ENCODE data around the gene TSPAN5.

The TSPAN5 gene

DNA sequence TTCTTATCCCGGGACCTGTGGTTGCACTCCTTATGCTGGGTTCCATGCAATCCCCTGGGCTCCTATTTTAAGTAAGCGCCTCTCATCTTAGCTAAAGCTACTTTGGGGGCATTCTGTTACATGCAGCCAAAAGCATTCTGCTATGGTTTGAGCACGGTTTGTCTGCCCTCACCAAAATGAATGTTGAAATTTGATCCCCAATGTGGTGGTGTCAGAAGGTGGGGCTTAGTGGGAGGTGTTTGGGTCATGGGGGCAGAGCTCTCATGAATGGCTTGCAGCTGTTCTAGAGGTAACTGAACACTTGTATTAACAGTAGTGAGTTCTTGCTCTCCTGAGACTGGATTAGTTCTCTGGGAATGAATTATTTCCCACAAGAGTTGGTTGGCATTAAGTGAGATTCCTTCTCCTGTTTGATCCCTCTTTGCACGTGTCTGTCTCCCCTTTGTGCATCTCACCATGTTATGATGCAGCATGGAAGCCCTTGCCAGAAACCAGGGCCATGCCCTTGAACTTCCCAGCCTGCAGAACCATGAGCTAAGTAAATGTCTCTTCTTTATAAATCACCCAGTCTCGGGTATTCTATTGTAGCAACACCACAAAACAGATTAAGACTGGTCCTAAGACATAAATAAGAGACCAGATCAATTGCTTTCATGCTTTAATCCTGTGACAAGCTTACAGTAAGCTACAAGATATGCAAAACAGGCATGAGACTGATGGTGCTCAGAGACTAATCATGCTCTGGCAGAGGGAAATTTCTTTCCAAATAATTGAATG is 141.8 kb downstream of the TSPAN5 start:
- H3K9ac ChIP-seq (ENCODE audit: low read length in 5 of 5), result no peak overlapping the region
- H3K9me3 ChIP-seq (ENCODE audit: control insufficient read depth in 5 of 5, low read length in 5 of 5), result peaks cover 0 to 7% (median 0%) of the 10 kb centered on the region in 5 donors
- H3K27me3 ChIP-seq (ENCODE audit: control insufficient read depth in 5 of 5, insufficient read depth in 4 of 5, low read length in 5 of 5), result no peaks in the 10 kb centered on the region
- H3K36me3 ChIP-seq (ENCODE audit: control insufficient read depth in 5 of 5, insufficient read depth in 5 of 5, low read length in 5 of 5), result no peaks in the 10 kb centered on the region
- no peak overlapping the region for H3K4me3 ChIP-seq (ENCODE audit: low read depth in 1 of 5, low read length in 5 of 5)
- H3K4me1 ChIP-seq (ENCODE audit: control insufficient read depth in 5 of 5, insufficient read depth in 5 of 5, low read length in 5 of 5), result no peaks in the 10 kb centered on the region
- no peak overlapping the region for H3K27ac ChIP-seq (ENCODE audit: low read depth, low read length)

- no peak overlapping the region for H3K4me3 ChIP-seq (ENCODE audit: low read depth in 1 of 5, low read length in 5 of 5)
- H3K9me3 ChIP-seq (ENCODE audit: control insufficient read depth in 5 of 5, low read length in 5 of 5), result peaks cover 0 to 7% (median 0%) of the 10 kb centered on the region in 5 donors
- no peaks in the 10 kb centered on the region for H3K27me3 ChIP-seq (ENCODE audit: control insufficient read depth in 5 of 5, insufficient read depth in 4 of 5, low read length in 5 of 5)
- H3K27ac ChIP-seq (ENCODE audit: low read depth, low read length), result no peak overlapping the region
- H3K4me1 ChIP-seq (ENCODE audit: control insufficient read depth in 5 of 5, insufficient read depth in 5 of 5, low read length in 5 of 5), result no peaks in the 10 kb centered on the region
- no peak overlapping the region for H3K9ac ChIP-seq (ENCODE audit: low read length in 5 of 5)
- H3K36me3 ChIP-seq (ENCODE audit: control insufficient read depth in 5 of 5, insufficient read depth in 5 of 5, low read length in 5 of 5), result no peaks in the 10 kb centered on the region
Observed at GRCh38 chr4:98516042-98516440, 142.4 kb downstream of the TSPAN5 start.

- H3K4me3 ChIP-seq (ENCODE audit: low read depth in 1 of 5, low read length in 5 of 5), result no peak overlapping the region
- no peaks in the 10 kb centered on the region for H3K27me3 ChIP-seq (ENCODE audit: control insufficient read depth in 5 of 5, insufficient read depth in 4 of 5, low read length in 5 of 5)
- peaks cover 0 to 7% (median 0%) of the 10 kb centered on the region in 5 donors for H3K9me3 ChIP-seq (ENCODE audit: control insufficient read depth in 5 of 5, low read length in 5 of 5)
- no peaks in the 10 kb centered on the region for H3K4me1 ChIP-seq (ENCODE audit: control insufficient read depth in 5 of 5, insufficient read depth in 5 of 5, low read length in 5 of 5)
- H3K9ac ChIP-seq (ENCODE audit: low read length in 5 of 5), result no peak overlapping the region
- H3K27ac ChIP-seq (ENCODE audit: low read depth, low read length), result no peak overlapping the region
- H3K36me3 ChIP-seq (ENCODE audit: control insufficient read depth in 5 of 5, insufficient read depth in 5 of 5, low read length in 5 of 5), result no peaks in the 10 kb centered on the region
Observed at GRCh38 chr4:98515470-98515809, 143.0 kb downstream of the TSPAN5 start.

DNA sequence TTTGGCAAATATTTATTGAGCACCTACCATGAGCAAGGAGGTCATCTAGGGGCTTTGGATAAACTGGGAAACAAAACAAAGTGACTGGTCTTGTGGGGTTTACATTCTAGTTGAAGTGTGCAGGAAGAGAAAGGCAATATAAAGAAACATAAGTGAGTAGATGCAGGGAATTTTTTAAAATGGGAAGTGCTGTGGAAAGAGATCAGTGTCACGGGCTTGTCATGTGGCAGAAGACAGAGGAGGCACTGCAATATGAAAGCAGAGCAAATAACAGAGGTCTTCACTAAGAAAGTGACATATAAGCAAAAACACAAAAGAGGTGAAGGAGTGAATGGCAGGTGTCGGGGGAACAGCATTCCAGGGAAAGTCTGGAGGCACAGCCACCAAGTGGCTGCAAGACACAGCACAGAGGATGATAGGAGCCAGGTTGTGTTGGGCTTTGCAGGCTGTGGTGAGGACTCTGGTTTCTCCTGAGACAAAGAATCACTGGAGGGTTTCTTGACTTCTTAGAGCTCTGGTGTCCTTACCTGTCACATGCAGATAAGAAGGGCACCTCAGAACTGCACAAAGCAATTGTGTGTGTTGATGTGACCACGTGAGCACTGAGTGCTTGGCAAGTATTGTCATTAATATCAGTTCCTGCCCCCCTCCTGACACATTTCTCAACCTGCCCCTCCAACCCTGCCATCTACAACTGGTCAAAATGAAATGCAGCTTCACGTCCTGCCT is 143.5 kb downstream of the TSPAN5 start:
- Histone ChIP-seq H3K36me3 (ENCODE audit: control insufficient read depth in 5 of 5, insufficient read depth in 5 of 5, low read length in 5 of 5) (no peaks in the 10 kb centered on the region), H3K4me3 (ENCODE audit: low read depth in 1 of 5, low read length in 5 of 5) (no peak overlapping the region), H3K27ac (ENCODE audit: low read depth, low read length) (no peak overlapping the region), H3K4me1 (ENCODE audit: control insufficient read depth in 5 of 5, insufficient read depth in 5 of 5, low read length in 5 of 5) (no peaks in the 10 kb centered on the region), H3K9me3 (ENCODE audit: control insufficient read depth in 5 of 5, low read length in 5 of 5) (peaks cover 0 to 7% (median 0%) of the 10 kb centered on the region in 5 donors), H3K27me3 (ENCODE audit: control insufficient read depth in 5 of 5, insufficient read depth in 4 of 5, low read length in 5 of 5) (no peaks in the 10 kb centered on the region), H3K9ac (ENCODE audit: low read length in 5 of 5) (no peak overlapping the region)

DNA sequence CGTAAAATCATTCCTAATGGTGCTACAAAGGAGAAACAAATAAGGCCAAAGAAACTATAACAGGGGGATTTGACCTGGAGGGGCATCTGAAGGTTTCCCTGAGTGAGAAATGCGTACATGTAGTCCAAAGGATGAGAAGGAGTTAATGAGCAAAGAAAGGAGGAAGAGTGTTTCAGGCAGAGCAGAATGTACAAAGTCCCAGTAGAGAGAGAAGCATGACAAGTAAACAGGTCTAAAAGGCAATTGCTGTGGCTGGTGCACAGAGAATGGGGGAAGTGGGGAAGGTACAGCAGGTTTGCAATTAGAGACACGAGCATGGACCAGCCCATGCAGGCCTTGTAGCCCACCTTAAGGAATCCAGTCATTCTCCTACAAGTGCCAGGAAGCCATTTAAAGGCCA is 145.5 kb downstream of the TSPAN5 start:
- H3K27me3 ChIP-seq (ENCODE audit: control insufficient read depth in 5 of 5, insufficient read depth in 4 of 5, low read length in 5 of 5), result no peaks in the 10 kb centered on the region
- no peak overlapping the region for H3K9ac ChIP-seq (ENCODE audit: low read length in 5 of 5)
- no peak overlapping the region for H3K27ac ChIP-seq (ENCODE audit: low read depth, low read length)
- H3K36me3 ChIP-seq (ENCODE audit: control insufficient read depth in 5 of 5, insufficient read depth in 5 of 5, low read length in 5 of 5), result no peaks in the 10 kb centered on the region
- H3K4me1 ChIP-seq (ENCODE audit: control insufficient read depth in 5 of 5, insufficient read depth in 5 of 5, low read length in 5 of 5), result no peaks in the 10 kb centered on the region
- peaks cover 0 to 7% (median 0%) of the 10 kb centered on the region in 5 donors for H3K9me3 ChIP-seq (ENCODE audit: control insufficient read depth in 5 of 5, low read length in 5 of 5)
- no peak overlapping the region for H3K4me3 ChIP-seq (ENCODE audit: low read depth in 1 of 5, low read length in 5 of 5)

GRCh38 chr4:98510757-98511517 is 147.5 kb downstream of the TSPAN5 start:
- Histone ChIP-seq H3K9ac (ENCODE audit: low read length in 5 of 5) (no peak overlapping the region), H3K9me3 (ENCODE audit: control insufficient read depth in 5 of 5, low read length in 5 of 5) (no peaks in the 10 kb centered on the region), H3K36me3 (ENCODE audit: control insufficient read depth in 5 of 5, insufficient read depth in 5 of 5, low read length in 5 of 5) (no peaks in the 10 kb centered on the region), H3K27me3 (ENCODE audit: control insufficient read depth in 5 of 5, insufficient read depth in 4 of 5, low read length in 5 of 5) (no peaks in the 10 kb centered on the region), H3K4me1 (ENCODE audit: control insufficient read depth in 5 of 5, insufficient read depth in 5 of 5, low read length in 5 of 5) (no peaks in the 10 kb centered on the region), H3K4me3 (ENCODE audit: low read depth in 1 of 5, low read length in 5 of 5) (no peak overlapping the region), H3K27ac (ENCODE audit: low read depth, low read length) (no peak overlapping the region)

DNA sequence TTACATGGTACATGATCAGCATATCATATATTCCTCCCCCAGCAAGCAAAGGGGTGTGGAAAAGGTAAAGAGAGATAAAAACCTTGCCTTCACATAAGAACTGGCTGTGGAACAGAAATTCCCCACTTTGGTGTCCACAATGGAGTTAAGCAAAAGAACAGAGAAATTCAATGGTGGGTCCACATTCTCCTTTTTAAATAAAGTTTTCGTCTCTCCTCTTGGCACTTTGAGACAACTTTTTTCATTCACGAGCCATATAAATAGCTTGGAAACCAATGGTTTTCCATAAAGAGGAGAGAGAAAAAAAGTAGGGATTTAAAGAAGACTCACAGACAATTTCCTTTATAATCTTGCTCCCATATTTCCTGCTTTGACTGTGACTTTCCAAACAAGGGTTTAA is 148.1 kb downstream of the TSPAN5 start:
- Histone ChIP-seq H3K36me3 (ENCODE audit: control insufficient read depth in 5 of 5, insufficient read depth in 5 of 5, low read length in 5 of 5) (no peaks in the 10 kb centered on the region), H3K27ac (ENCODE audit: low read depth, low read length) (no peak overlapping the region), H3K9ac (ENCODE audit: low read length in 5 of 5) (no peak overlapping the region), H3K27me3 (ENCODE audit: control insufficient read depth in 5 of 5, insufficient read depth in 4 of 5, low read length in 5 of 5) (no peaks in the 10 kb centered on the region), H3K4me1 (ENCODE audit: control insufficient read depth in 5 of 5, insufficient read depth in 5 of 5, low read length in 5 of 5) (no peaks in the 10 kb centered on the region), H3K4me3 (ENCODE audit: low read depth in 1 of 5, low read length in 5 of 5) (no peak overlapping the region), H3K9me3 (ENCODE audit: control insufficient read depth in 5 of 5, low read length in 5 of 5) (no peaks in the 10 kb centered on the region)

DNA sequence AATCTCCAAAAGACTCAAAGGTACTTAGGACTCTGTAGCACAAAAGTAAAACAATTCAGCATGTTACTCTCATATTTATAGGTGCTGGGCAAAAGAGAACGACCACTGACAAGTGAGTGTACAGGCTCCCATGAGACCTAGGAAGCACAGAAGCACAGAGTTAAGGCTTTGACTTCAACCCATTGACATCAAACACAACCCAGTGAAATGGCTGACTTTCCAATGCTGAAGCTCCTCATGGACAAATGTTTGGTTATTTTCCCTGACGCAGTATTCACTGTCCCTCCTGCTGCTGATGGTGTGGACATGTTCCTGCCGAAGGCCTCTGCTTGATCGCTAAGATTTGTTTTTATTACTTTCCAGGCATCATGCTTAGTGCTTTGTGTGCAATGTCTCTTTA is 148.7 kb downstream of the TSPAN5 start:
- no peak overlapping the region for H3K9ac ChIP-seq (ENCODE audit: low read length in 5 of 5)
- H3K27ac ChIP-seq (ENCODE audit: low read depth, low read length), result no peak overlapping the region
- no peaks in the 10 kb centered on the region for H3K27me3 ChIP-seq (ENCODE audit: control insufficient read depth in 5 of 5, insufficient read depth in 4 of 5, low read length in 5 of 5)
- H3K36me3 ChIP-seq (ENCODE audit: control insufficient read depth in 5 of 5, insufficient read depth in 5 of 5, low read length in 5 of 5), result no peaks in the 10 kb centered on the region
- no peak overlapping the region for H3K4me3 ChIP-seq (ENCODE audit: low read depth in 1 of 5, low read length in 5 of 5)
- H3K4me1 ChIP-seq (ENCODE audit: control insufficient read depth in 5 of 5, insufficient read depth in 5 of 5, low read length in 5 of 5), result no peaks in the 10 kb centered on the region
- no peaks in the 10 kb centered on the region for H3K9me3 ChIP-seq (ENCODE audit: control insufficient read depth in 5 of 5, low read length in 5 of 5)

- no peaks in the 10 kb centered on the region for H3K9me3 ChIP-seq (ENCODE audit: control insufficient read depth in 5 of 5, low read length in 5 of 5)
- H3K27me3 ChIP-seq (ENCODE audit: control insufficient read depth in 5 of 5, insufficient read depth in 4 of 5, low read length in 5 of 5), result no peaks in the 10 kb centered on the region
- H3K36me3 ChIP-seq (ENCODE audit: control insufficient read depth in 5 of 5, insufficient read depth in 5 of 5, low read length in 5 of 5), result no peaks in the 10 kb centered on the region
- no peaks in the 10 kb centered on the region for H3K4me1 ChIP-seq (ENCODE audit: control insufficient read depth in 5 of 5, insufficient read depth in 5 of 5, low read length in 5 of 5)
- no peak overlapping the region for H3K27ac ChIP-seq (ENCODE audit: low read depth, low read length)
- H3K4me3 ChIP-seq (ENCODE audit: low read depth in 1 of 5, low read length in 5 of 5), result no peak overlapping the region
- no peak overlapping the region for H3K9ac ChIP-seq (ENCODE audit: low read length in 5 of 5)
Observed at GRCh38 chr4:98508829-98509598, 149.4 kb downstream of the TSPAN5 start.

Data from subcutaneous abdominal adipose tissue (tissue), 5 donors.